ENCODE data around the gene PLB1. TPM values are rescaled to one million over a fixed set of nuclear protein-coding genes. Genes with fewer than 3 reads are reported as not detected.

Gene PLB1
- total and polyA plus RNA-seq, 9 of the 15 experiments (the other 6 are each of a cell fraction or from before 2014, with no cell fraction given) = 0.01 to 0.09 (median 0.07) TPM; not detected in 2

- TF ChIP-seq CLOCK (CRISPR knock-in tag; IDR thresholded peaks at IDR 0.05; ENCODE audit: borderline replicate concordance) = no peak
- TF ChIP-seq MLX (CRISPR knock-in tag; conservative IDR thresholded peaks at IDR 0.05) = no peak
- no peak for TF ChIP-seq ZNF121 (CRISPR knock-in tag; conservative IDR thresholded peaks at IDR 0.05)
- TF ChIP-seq KLF16 (IDR thresholded peaks at IDR 0.05) = peak; percentile 65; the same call in 1 of the 2 replicates
- TF ChIP-seq SNIP1 (IDR thresholded peaks at IDR 0.05; ENCODE audit: low read depth) = no peak
- no peak for TF ChIP-seq ZNF764 (CRISPR knock-in tag; IDR thresholded peaks at IDR 0.05; ENCODE audit: low read depth)
- TF ChIP-seq TCF7L2 (IDR thresholded peaks at IDR 0.05; ENCODE audit: low read depth, low read length) = no peak
- TF ChIP-seq ZBTB43 (CRISPR knock-in tag; IDR thresholded peaks at IDR 0.05) = no peak
- TF ChIP-seq SRSF7 (optimal IDR thresholded peaks at IDR 0.05; ENCODE audit: low read depth, low read length) = no peak
- TF ChIP-seq ZNF408 (CRISPR knock-in tag; IDR thresholded peaks at IDR 0.05; ENCODE audit: low read depth) = no peak
- TF ChIP-seq FOSL1 (tag; conservative IDR thresholded peaks at IDR 0.05) = peak; percentile 55
- TF ChIP-seq HNRNPK (IDR thresholded peaks at IDR 0.05; ENCODE audit: low read depth, low read length, poor library complexity, severe bottlenecking) = no peak
- no peak for TF ChIP-seq DLX4 (CRISPR knock-in tag; IDR thresholded peaks at IDR 0.05)
- TF ChIP-seq RFX5 (IDR thresholded peaks at IDR 0.05; ENCODE audit: low read depth, low read length) = no peak
- no peak for TF ChIP-seq ZNF24 (IDR thresholded peaks at IDR 0.05)
- TF ChIP-seq THRB (CRISPR knock-in tag; conservative IDR thresholded peaks at IDR 0.05) = no peak
- TF ChIP-seq DIDO1 (tag; IDR thresholded peaks at IDR 0.05; ENCODE audit: low read depth) = no peak
- TF ChIP-seq FUS (optimal IDR thresholded peaks at IDR 0.05; ENCODE audit: low read depth, low read length) = no peak
- TF ChIP-seq TAF7 (tag; IDR thresholded peaks at IDR 0.05) = no peak
- TF ChIP-seq ZKSCAN1 (IDR thresholded peaks at IDR 0.05; ENCODE audit: low read depth, low read length) = 0 out of 2 replicates have a peak, but pooled peaks have one; percentile 17
- TF ChIP-seq TFE3 (CRISPR knock-in tag; IDR thresholded peaks at IDR 0.05) = no peak
- no peak for TF ChIP-seq BMI1 (IDR thresholded peaks at IDR 0.05; ENCODE audit: low read length)
These were observed 70.7 kb downstream of the PLB1 start (continued) for GRCh38 chr2:28566521-28567041.

Measured in K562 (cell line).